ENCODE measurements around the gene SATB1. TPM values are rescaled to one million over a fixed set of nuclear protein-coding genes. Genes with fewer than 3 reads are reported as not detected.

SATB1 gene
- total and polyA plus RNA-seq, 11 donors, result 16.5 to 63.4 (median 41.3) TPM

DNA sequence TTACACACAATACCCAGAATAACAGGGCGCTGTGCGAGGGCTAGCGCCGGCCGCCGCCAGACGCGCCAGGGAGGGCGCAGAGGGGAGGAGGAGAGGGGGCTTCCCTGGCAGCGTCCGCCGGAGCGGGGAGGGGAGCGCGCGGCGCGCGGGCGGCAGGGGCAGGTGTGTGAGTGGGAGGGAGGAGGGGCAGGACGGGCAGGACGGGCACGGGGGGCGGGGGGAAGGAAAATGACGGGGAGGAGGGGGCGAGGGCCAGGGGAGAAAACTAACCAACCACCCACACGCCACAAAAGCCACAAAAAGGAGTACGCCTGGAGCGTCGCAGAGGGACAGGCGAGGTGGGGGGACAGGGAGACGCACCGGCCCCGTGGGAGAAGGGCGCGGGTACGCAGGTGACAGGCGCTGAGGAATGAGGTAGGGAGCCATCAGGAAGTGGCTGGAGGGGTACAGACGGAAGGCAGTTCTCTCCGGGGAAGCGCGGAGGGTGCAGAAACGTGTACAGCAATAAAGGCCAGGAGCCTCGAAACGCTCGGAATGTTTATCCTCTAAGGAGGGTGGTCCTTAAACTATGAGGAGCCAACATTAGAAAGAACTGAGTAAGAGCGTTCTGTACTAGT is 610 bp upstream of the SATB1 start:
- peaks cover 0 to 30% (median 12%) of the 10 kb centered on the region in 12 donors for H3K4me1 ChIP-seq
- H3K27ac ChIP-seq, result peak overlapping the region in 11 of 12 donors; percentile 88 to 96 (median 92)
- peak; percentile 23 to 78 (median 60) for ATAC-seq
- H3K36me3 ChIP-seq, result peaks cover 0 to under 1% (median 0%) of the 10 kb centered on the region in 9 donors
- intact Hi-C loops (cut with DNase I), result loop anchor here in 1 of 10 donors (2.0 kb wide), 1 partner anchor 19 kb away; no protein-coding TSS in a partner anchor
- H3K9me3 ChIP-seq, result no peaks in the 10 kb centered on the region
- peak; percentile 53 to 74 (median 60) for DNase-seq
- WGBS, 4 donors, result 1 to 2% (median 1%) methylated on average over 44 to 47 of the region's 47 CpGs
- H3K4me3 ChIP-seq, result peak overlapping the region; percentile 67 to 92 (median 86)
- TF ChIP-seq POLR2A (IDR thresholded peaks at IDR 0.05), result no peak
- H3K27me3 ChIP-seq, result no peaks in the 10 kb centered on the region

DNA sequence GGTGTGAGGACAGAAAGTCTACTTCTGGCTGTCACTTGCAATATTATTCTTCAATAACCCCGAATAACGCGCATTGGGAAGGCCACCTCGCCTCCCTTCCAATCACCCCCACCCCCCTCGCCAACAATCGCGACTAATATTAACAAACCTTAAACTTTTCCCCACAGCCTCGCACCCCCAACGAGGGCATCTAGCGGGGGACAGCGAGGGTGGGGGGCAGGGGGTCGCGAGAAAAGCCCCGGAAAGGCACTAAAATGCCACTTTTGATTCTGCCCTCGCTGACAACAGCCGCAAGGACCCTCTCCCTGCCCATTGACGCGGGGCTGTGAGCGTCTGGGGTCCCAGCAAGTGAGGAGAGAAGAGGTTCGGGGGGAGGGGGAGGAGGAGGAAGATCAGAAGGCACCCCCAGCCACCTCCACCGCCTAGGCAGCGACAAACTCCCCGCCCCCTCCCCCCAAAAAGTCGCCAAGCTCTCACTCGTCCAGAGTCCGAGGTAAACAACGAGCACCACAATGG is 868 bp downstream of the SATB1 start:
- ATAC-seq (peak; percentile 12 to 52 (median 22)), DNase-seq (peak in 4 of 5 donors; percentile 15 to 34 (median 26))
- H3K4me1 ChIP-seq, result peaks cover 0 to 37% (median 13%) of the 10 kb centered on the region in 12 donors
- WGBS, 4 donors, result 0 to 1% (median 0%) methylated on average over 21 to 27 of the region's 27 CpGs
- no peak for TF ChIP-seq POLR2A (IDR thresholded peaks at IDR 0.05)
- TF ChIP-seq, protein P1, sequence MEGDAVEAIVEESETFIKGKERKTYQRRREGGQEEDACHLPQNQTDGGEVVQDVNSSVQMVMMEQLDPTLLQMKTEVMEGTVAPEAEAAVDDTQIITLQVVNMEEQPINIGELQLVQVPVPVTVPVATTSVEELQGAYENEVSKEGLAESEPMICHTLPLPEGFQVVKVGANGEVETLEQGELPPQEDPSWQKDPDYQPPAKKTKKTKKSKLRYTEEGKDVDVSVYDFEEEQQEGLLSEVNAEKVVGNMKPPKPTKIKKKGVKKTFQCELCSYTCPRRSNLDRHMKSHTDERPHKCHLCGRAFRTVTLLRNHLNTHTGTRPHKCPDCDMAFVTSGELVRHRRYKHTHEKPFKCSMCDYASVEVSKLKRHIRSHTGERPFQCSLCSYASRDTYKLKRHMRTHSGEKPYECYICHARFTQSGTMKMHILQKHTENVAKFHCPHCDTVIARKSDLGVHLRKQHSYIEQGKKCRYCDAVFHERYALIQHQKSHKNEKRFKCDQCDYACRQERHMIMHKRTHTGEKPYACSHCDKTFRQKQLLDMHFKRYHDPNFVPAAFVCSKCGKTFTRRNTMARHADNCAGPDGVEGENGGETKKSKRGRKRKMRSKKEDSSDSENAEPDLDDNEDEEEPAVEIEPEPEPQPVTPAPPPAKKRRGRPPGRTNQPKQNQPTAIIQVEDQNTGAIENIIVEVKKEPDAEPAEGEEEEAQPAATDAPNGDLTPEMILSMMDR (IDR thresholded peaks at IDR 0.05), result no peak
- H3K9me3 ChIP-seq, result no peaks in the 10 kb centered on the region
- no peaks in the 10 kb centered on the region for H3K27me3 ChIP-seq
- peaks cover 0 to 14% (median 4%) of the 10 kb centered on the region in 9 donors for H3K36me3 ChIP-seq
- peak overlapping the region; percentile 67 to 92 (median 86) for H3K4me3 ChIP-seq
- intact Hi-C loops (cut with DNase I), result no loop called here
- H3K27ac ChIP-seq, result peak overlapping the region; percentile 88 to 96 (median 92)

DNA sequence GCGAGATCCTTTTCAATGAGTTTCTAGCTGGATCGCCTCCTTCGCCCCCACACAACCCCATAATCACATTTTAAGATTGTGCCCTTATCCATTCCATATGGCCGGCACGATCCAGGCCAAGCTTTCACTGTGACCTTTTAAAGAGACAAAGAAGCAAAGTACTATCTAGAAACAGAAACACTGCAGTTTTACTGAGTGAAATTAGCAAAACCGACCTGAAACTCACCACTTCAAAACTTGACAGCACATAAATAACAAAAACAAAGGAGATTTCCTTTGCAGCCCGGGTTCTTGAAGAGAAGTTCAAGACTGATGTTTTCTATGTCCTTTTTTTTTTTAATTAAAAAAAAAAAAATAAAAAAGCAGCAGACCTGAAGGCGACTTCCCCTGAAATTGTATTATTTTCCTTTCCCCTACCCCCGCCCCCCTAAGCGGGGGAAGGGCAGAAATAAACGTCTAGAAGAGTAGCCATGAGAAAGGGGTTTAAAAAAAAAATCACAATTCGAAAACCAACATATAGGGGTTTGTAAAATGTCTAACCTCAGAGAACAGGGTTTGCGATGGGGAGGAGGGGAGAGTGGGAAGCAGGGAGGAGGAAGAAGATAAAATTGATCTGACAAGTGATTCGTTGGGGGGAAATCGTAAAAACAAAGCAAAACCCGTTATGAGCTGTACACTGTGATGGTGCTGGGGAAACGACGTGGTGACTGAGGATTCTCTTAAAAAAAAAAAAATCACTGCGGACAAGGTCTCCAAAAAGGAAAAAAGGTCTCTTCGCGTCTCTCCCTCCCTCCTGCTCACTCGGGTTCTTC is 1.5 kb downstream of the SATB1 start:
- WGBS, 4 donors, result 1 to 3% (median 2%) methylated on average over 22 of the region's 22 CpGs
- ATAC-seq, result peak in 3 of 4 donors; percentile 38 to 51 (median 43)

GRCh38 chr3:18422972-18423371 is 2.2 kb downstream of the SATB1 start:
- no peaks in the 10 kb centered on the region for H3K9me3 ChIP-seq
- peaks cover 0 to 44% (median 15%) of the 10 kb centered on the region in 12 donors for H3K4me1 ChIP-seq
- peaks cover 0 to 26% (median 8%) of the 10 kb centered on the region in 9 donors for H3K36me3 ChIP-seq
- intact Hi-C loops (cut with DNase I), result no loop called here
- H3K4me3 ChIP-seq, result peak overlapping the region; percentile 67 to 92 (median 86)
- DNase-seq, result no peak
- H3K27me3 ChIP-seq, result no peaks in the 10 kb centered on the region
- no peak for ATAC-seq
- H3K27ac ChIP-seq, result peak overlapping the region in 11 of 12 donors; percentile 88 to 96 (median 92)
- TF ChIP-seq, protein P1 (IDR thresholded peaks at IDR 0.05), result no peak
- 24 to 26% (median 25%) methylated on average over 5 of the region's 5 CpGs for WGBS, 4 donors

More for the DNA sequence above, 1.5 kb downstream of the SATB1 start:
- DNase-seq, result peak; percentile 37 to 64 (median 58)
- Histone ChIP-seq H3K27me3 (no peaks in the 10 kb centered on the region), H3K27ac (peak overlapping the region; percentile 88 to 96 (median 92)), H3K4me1 (peaks cover 0 to 40% (median 15%) of the 10 kb centered on the region in 12 donors), H3K36me3 (peaks cover 0 to 19% (median 4%) of the 10 kb centered on the region in 9 donors), H3K9me3 (no peaks in the 10 kb centered on the region), H3K4me3 (peak overlapping the region; percentile 67 to 92 (median 86))
- TF ChIP-seq, protein P1 (IDR thresholded peaks at IDR 0.05), result no peak
- no peak for TF ChIP-seq POLR2A (IDR thresholded peaks at IDR 0.05)
- intact Hi-C loops (cut with DNase I), result no loop called here
